Upper lobe of right lung (tissue), 1 donor: ENCODE results near the gene LDB2. TPM values are rescaled to one million over a fixed set of nuclear protein-coding genes. Genes with fewer than 3 reads are reported as not detected.

ENCODE experiments used
- ATAC-seq: fragments of 200-7000 bp; cut with Tn5 transposase; one replicate; pipeline ENCODE4 v1.9.1; 2020; ENCODE audit warnings: mild to moderate bottlenecking, moderate library complexity
- DNase-seq: peaks from one replicate; pipeline ENCODE4 v3.0.0-alpha.2; 2020
- H3K27ac ChIP-seq: fragments of 200-600 bp; one replicate; pipeline ENCODE4 v1.8.0; 2022
- H3K27me3 ChIP-seq: fragments of 200-600 bp; one replicate; pipeline ENCODE4 v1.8.0; 2022; ENCODE audit warnings: mild to moderate bottlenecking
- H3K36me3 ChIP-seq: fragments of 200-600 bp; one replicate; pipeline ENCODE4 v1.8.0; 2022
- H3K4me1 ChIP-seq: fragments of 200-600 bp; one replicate; pipeline ENCODE4 v1.8.0; 2022
- H3K4me3 ChIP-seq: fragments of 200-600 bp; one replicate; pipeline ENCODE4 v1.8.0; 2022; ENCODE audit warnings: mild to moderate bottlenecking
- H3K9me3 ChIP-seq: fragments of 200-600 bp; one replicate; pipeline ENCODE4 v1.8.0; 2022
- intact Hi-C: fragments of 100-400 bp; cut with DNase I; formaldehyde crosslinking; loops from one replicate; pipeline ENCODE4 v1.11.0; 2022
- total RNA-seq: library from RNA; stranded (reverse); fragmentation: NEBNext Ultra II Directional; extraction: Animal tissue kit (Norgen Biotek cat#: 25700); gene quantifications from one replicate; pipeline ENCODE4 v1.2.1, GENCODE V29; 2021
- TF ChIP-seq, protein P1 (sequence below): fragments of 200-600 bp; IDR thresholded peaks from one replicate; pipeline ENCODE4 v1.8.0; 2022; ENCODE audit warnings: antibody characterized with exemption
- donor health status: DM: no; HTN: yes; CAD: no; lungs with severe emphysema.

The LDB2 gene
- total RNA-seq, 1 donor from 2014 or later: 139 TPM

DNA sequence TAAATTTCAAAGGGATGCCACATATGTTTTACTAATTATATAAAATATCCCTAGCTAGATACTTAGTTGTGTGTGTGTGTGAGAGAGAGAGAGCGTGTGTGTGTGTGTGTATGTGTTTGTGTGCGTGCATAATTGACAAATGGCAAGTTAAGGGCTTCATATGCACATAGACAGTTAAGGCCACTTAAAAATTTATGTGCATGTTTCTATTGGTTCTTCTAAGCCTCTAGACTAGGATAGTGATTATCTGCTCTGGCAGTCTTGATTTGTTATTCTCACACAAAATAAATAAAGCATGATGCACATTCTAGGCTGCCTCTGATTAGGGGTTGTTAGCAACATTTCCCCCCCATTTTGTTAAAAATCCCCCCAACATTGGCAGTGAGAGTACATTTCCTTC, 393.2 kb downstream of the LDB2 start:
- Histone ChIP-seq H3K4me1 (no peaks in the 10 kb centered on the region), H3K4me3 (no peak overlapping the region), H3K27ac (no peak overlapping the region), H3K9me3 (no peaks in the 10 kb centered on the region), H3K27me3 (no peaks in the 10 kb centered on the region), H3K36me3 (peaks cover 8% of the 10 kb centered on the region)
- ATAC-seq (no peak), DNase-seq (no peak)
- TF ChIP-seq, protein P1, sequence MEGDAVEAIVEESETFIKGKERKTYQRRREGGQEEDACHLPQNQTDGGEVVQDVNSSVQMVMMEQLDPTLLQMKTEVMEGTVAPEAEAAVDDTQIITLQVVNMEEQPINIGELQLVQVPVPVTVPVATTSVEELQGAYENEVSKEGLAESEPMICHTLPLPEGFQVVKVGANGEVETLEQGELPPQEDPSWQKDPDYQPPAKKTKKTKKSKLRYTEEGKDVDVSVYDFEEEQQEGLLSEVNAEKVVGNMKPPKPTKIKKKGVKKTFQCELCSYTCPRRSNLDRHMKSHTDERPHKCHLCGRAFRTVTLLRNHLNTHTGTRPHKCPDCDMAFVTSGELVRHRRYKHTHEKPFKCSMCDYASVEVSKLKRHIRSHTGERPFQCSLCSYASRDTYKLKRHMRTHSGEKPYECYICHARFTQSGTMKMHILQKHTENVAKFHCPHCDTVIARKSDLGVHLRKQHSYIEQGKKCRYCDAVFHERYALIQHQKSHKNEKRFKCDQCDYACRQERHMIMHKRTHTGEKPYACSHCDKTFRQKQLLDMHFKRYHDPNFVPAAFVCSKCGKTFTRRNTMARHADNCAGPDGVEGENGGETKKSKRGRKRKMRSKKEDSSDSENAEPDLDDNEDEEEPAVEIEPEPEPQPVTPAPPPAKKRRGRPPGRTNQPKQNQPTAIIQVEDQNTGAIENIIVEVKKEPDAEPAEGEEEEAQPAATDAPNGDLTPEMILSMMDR: no peak
- intact Hi-C loops: no loop called here

DNA sequence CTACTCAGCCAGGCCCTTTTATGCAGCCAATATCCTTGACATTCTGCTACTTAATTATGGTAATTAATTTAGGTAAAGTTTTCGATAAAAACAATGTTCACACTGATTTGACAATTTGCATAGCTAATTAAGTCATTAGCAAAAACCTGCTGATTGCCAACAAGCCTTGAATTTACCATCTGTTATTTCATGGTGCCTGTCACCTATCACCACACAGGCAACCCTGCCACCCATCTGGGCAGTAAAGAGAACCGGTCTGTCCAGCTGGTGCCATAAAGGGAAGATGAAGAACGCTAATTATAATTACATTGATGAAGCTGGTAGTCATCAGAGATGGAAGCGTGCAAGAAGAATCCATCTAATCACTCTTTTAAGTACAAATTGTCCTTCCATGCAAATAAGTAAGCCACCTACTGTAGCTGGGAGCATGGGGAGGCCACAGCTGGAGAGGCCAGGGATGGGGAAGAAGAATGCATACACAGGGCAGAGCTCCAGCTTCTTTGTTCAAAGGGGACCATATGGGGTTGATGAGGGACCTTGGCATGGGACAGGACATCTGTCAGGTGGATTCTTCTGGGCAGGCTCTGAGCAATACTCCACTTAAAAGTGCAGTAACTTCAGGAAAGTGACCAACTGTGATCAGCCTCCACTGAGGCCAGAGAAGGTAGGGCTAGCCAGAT, 394.9 kb downstream of the LDB2 start:
- H3K27me3 ChIP-seq: no peaks in the 10 kb centered on the region
- peaks cover 8% of the 10 kb centered on the region for H3K36me3 ChIP-seq
- DNase-seq (no peak), ATAC-seq (no peak)
- intact Hi-C loops: no loop called here
- no peak overlapping the region for H3K4me3 ChIP-seq
- H3K9me3 ChIP-seq: no peaks in the 10 kb centered on the region
- TF ChIP-seq, protein P1: no peak
- no peaks in the 10 kb centered on the region for H3K4me1 ChIP-seq
- no peak overlapping the region for H3K27ac ChIP-seq

DNA sequence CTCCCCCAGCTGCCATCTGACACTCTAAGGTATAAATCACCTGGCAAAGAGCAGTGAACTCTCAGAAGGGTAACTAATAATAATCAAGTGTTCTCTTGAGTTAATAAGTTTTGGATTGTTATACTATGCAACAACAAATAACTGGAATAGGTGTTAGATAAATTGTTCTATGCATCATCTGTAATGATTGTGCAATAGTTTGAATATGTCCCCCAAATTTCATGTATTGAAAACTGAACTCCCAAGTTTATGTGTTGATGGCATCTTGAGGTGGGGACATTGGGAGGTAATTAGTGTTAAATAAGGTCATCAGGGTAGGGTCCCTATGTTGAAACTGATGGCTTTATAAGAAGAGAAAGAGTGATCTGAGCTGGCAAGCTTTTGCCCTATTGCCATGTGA, 399.5 kb downstream of the LDB2 start:
- Histone ChIP-seq H3K36me3 (no peaks in the 10 kb centered on the region), H3K27me3 (no peaks in the 10 kb centered on the region), H3K9me3 (no peaks in the 10 kb centered on the region), H3K4me1 (no peaks in the 10 kb centered on the region), H3K4me3 (no peak overlapping the region), H3K27ac (no peak overlapping the region)
- no peak for ATAC-seq
- DNase-seq: no peak
- intact Hi-C loops: no loop called here
- TF ChIP-seq, protein P1: no peak

DNA sequence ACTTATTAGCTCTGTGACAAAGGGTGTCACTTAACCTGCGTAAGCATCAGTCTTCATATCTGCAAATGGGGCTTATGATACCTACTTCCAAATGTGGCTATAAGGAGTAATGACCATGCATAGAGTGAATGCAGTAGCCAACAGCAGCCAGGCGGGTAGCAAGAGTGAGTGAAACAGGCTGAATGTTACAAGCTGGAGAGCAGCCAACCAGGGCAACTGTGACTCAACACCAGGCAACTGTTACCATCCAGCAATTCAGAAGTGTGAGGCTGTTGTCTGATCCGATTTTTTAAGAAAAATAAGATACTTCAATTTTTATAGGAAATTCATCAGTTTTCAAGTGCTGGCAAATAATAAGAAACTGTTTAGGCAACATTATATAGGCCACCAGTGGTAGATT, 401.9 kb downstream of the LDB2 start:
- Histone ChIP-seq H3K4me1 (no peaks in the 10 kb centered on the region), H3K27me3 (no peaks in the 10 kb centered on the region), H3K9me3 (no peaks in the 10 kb centered on the region), H3K4me3 (no peak overlapping the region), H3K36me3 (no peaks in the 10 kb centered on the region), H3K27ac (no peak overlapping the region)
- TF ChIP-seq, protein P1: no peak
- DNase-seq: no peak
- intact Hi-C loops: no loop called here
- no peak for ATAC-seq

DNA sequence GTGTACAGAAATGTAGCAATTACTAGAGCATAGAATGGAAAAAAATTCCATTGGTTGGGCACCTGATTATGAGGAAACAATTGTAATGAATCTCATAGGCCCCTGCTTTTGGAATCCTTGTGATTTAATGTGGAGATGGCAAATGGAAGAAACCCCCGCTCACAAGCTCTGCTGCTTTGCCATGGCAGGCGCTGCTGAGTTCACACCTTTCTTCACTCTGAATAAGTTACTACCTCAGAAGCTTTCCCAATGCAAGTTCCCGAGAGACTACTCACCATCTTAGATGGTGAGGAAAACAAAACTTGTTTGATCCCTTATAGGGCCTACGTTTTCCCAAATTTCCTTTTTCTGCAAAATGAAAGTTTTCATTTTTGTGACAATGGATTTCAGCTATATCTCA, 405.6 kb downstream of the LDB2 start:
- ATAC-seq (no peak), DNase-seq (no peak)
- no peaks in the 10 kb centered on the region for H3K36me3 ChIP-seq
- intact Hi-C loops: no loop called here
- TF ChIP-seq, protein P1: no peak
- no peaks in the 10 kb centered on the region for H3K27me3 ChIP-seq
- no peaks in the 10 kb centered on the region for H3K4me1 ChIP-seq
- H3K4me3 ChIP-seq: no peak overlapping the region
- no peak overlapping the region for H3K27ac ChIP-seq
- no peaks in the 10 kb centered on the region for H3K9me3 ChIP-seq

DNA sequence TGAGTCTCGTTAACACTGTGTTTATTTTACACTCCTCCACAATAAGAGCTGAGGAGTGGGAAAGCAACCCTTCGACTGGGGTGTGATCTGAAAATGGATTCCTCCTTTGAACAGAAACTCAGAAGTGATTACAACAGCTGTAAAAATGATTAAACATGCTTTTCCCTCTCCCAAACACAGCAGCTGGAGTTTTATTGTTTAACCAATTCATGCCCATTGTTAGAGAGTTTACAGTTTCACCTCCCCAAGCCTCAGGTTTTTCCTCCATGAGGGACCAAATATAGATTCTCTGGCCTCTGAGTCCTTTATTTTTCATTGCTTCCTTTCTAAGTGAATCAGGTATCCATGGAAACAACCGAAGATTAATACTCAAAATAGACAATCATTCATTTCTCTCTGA, 409.2 kb downstream of the LDB2 start:
- TF ChIP-seq, protein P1: no peak
- H3K4me3 ChIP-seq: no peak overlapping the region
- DNase-seq (no peak), ATAC-seq (no peak)
- no peaks in the 10 kb centered on the region for H3K9me3 ChIP-seq
- intact Hi-C loops: no loop called here
- no peaks in the 10 kb centered on the region for H3K27me3 ChIP-seq
- H3K27ac ChIP-seq: no peak overlapping the region
- no peaks in the 10 kb centered on the region for H3K4me1 ChIP-seq
- no peaks in the 10 kb centered on the region for H3K36me3 ChIP-seq
